Pulmonary artery endothelial cell (primary cell): Measurements from ENCODE around the gene TBX4. TPM values are rescaled to one million over a fixed set of nuclear protein-coding genes. Genes with fewer than 3 reads are reported as not detected.

Experiments used
- DNase-seq: peaks from one replicate; pipeline ENCODE4 v3.0.0-alpha.2; 2011; ENCODE audit warnings: low read depth, low spot score
- total RNA-seq: library from RNA; depleted of rRNA; stranded (reverse); fragments of >200 nt; gene quantifications from 2 replicates; pipeline ENCODE4 v1.2.3, GENCODE V29; 2014

Gene TBX4
- total RNA-seq, 1 donor from 2014 or later: not detected

GRCh38 chr17:61453566-61454380 is 1.6 kb downstream of the TBX4 start:
- DNase-seq: no peak

- DNase-seq: no peak
Measured at GRCh38 chr17:61454381-61455323, 2.4 kb downstream of the TBX4 start.

GRCh38 chr17:61455324-61456060 is 3.3 kb downstream of the TBX4 start:
- no peak for DNase-seq

- DNase-seq: no peak
Measured at GRCh38 chr17:61456061-61456681, 3.9 kb downstream of the TBX4 start.

- no peak for DNase-seq
Measured at GRCh38 chr17:61456688-61457225, 4.5 kb downstream of the TBX4 start.

GRCh38 chr17:61457226-61457983 is 5.2 kb downstream of the TBX4 start:
- DNase-seq: no peak

GRCh38 chr17:61458000-61458399 is 5.8 kb downstream of the TBX4 start:
- DNase-seq: no peak

- no peak for DNase-seq
Measured at GRCh38 chr17:61458421-61459141, 6.4 kb downstream of the TBX4 start.

- no peak for DNase-seq
Measured at GRCh38 chr17:61459142-61459809, 7.1 kb downstream of the TBX4 start.

- DNase-seq: no peak
Measured at GRCh38 chr17:61459939-61460718, 7.9 kb downstream of the TBX4 start.

- DNase-seq: no peak
Measured at GRCh38 chr17:61460796-61461585, 8.8 kb downstream of the TBX4 start.

- no peak for DNase-seq
Measured at GRCh38 chr17:61461586-61461966, 9.4 kb downstream of the TBX4 start.

- no peak for DNase-seq
Measured at GRCh38 chr17:61461967-61462718, 9.9 kb downstream of the TBX4 start.

- DNase-seq: no peak
Measured at GRCh38 chr17:61462719-61463315, 10.6 kb downstream of the TBX4 start.

- DNase-seq: no peak
Measured at GRCh38 chr17:61463316-61464129, 11.3 kb downstream of the TBX4 start.
